IPS-18c (cell line): ENCODE data around the gene MACROH2A2.
"Not testable (repeated sequence)": the region's sequence is repeated elsewhere in the genome, so short reads cannot be mapped to it uniquely, and the experiment has no call there.

ENCODE experiments used
- H3K4me3 ChIP-seq: 2 replicates; pipeline ENCODE4 v1.7.0; 2013; ENCODE audit warnings: low read depth, mild to moderate bottlenecking, low read length, moderate library complexity; ENCODE audit not compliant: insufficient read depth
- H3K9me3 ChIP-seq: one replicate; pipeline ENCODE4 v1.6.1; 2013; ENCODE audit warnings: mild to moderate bottlenecking, low read length, moderate library complexity; ENCODE audit not compliant: control insufficient read depth, insufficient read depth

MACROH2A2 gene

GRCh38 chr10:70090951-70091350 is 38.3 kb downstream of the MACROH2A2 start:
- Histone ChIP-seq H3K4me3 (no peak overlapping the region), H3K9me3 (no peaks in the 10 kb centered on the region)

- H3K9me3 ChIP-seq: no peaks in the 10 kb centered on the region
- no peak overlapping the region for H3K4me3 ChIP-seq
These were observed 39.7 kb downstream of the MACROH2A2 start for GRCh38 chr10:70092389-70092718.

GRCh38 chr10:70093335-70093944 is 40.8 kb downstream of the MACROH2A2 start:
- Histone ChIP-seq H3K9me3 (no peaks in the 10 kb centered on the region), H3K4me3 (no peak overlapping the region)

GRCh38 chr10:70094250-70094649 is 41.6 kb downstream of the MACROH2A2 start:
- H3K4me3 ChIP-seq: no peak overlapping the region
- no peaks in the 10 kb centered on the region for H3K9me3 ChIP-seq

GRCh38 chr10:70096016-70096704 is 43.5 kb downstream of the MACROH2A2 start:
- H3K9me3 ChIP-seq: no peaks in the 10 kb centered on the region
- no peak overlapping the region for H3K4me3 ChIP-seq

GRCh38 chr10:70096705-70097420 is 44.2 kb downstream of the MACROH2A2 start:
- no peak overlapping the region for H3K4me3 ChIP-seq
- no peaks in the 10 kb centered on the region for H3K9me3 ChIP-seq

- Histone ChIP-seq H3K4me3 (no peak overlapping the region), H3K9me3 (no peaks in the 10 kb centered on the region)
These were observed 44.8 kb downstream of the MACROH2A2 start for GRCh38 chr10:70097459-70097858.

- H3K9me3 ChIP-seq: no peaks in the 10 kb centered on the region
- no peak overlapping the region for H3K4me3 ChIP-seq
These were observed 45.6 kb downstream of the MACROH2A2 start for GRCh38 chr10:70098271-70098670.

GRCh38 chr10:70101068-70101562 is 48.5 kb downstream of the MACROH2A2 start:
- not testable (repeated sequence) for H3K4me3 ChIP-seq, H3K9me3 ChIP-seq

GRCh38 chr10:70101668-70102067 is 49.0 kb downstream of the MACROH2A2 start:
- Histone ChIP-seq H3K4me3 (no peak overlapping the region), H3K9me3 (no peaks in the 10 kb centered on the region)

- no peaks in the 10 kb centered on the region for H3K9me3 ChIP-seq
- H3K4me3 ChIP-seq: no peak overlapping the region
These were observed 54.5 kb downstream of the MACROH2A2 start for GRCh38 chr10:70106958-70107791.

- H3K9me3 ChIP-seq: no peaks in the 10 kb centered on the region
- H3K4me3 ChIP-seq: no peak overlapping the region
These were observed 56.6 kb downstream of the MACROH2A2 start for GRCh38 chr10:70109064-70109729.

GRCh38 chr10:70111496-70111895 is 58.9 kb downstream of the MACROH2A2 start:
- no peak overlapping the region for H3K4me3 ChIP-seq
- no peaks in the 10 kb centered on the region for H3K9me3 ChIP-seq

- Histone ChIP-seq H3K9me3 (no peaks in the 10 kb centered on the region), H3K4me3 (no peak overlapping the region)
These were observed 59.4 kb downstream of the MACROH2A2 start for GRCh38 chr10:70112071-70112470.

- no peaks in the 10 kb centered on the region for H3K9me3 ChIP-seq
- no peak overlapping the region for H3K4me3 ChIP-seq
These were observed 62.3 kb downstream of the MACROH2A2 start for GRCh38 chr10:70114902-70115301.

GRCh38 chr10:70115948-70116682 is 63.5 kb downstream of the MACROH2A2 start:
- H3K4me3 ChIP-seq: no peak overlapping the region
- H3K9me3 ChIP-seq: no peaks in the 10 kb centered on the region
